Right lobe of liver (tissue), 6 donors: ENCODE data around the gene ST6GALNAC1. TPM values are rescaled to one million over a fixed set of nuclear protein-coding genes. Genes with fewer than 3 reads are reported as not detected.
A peak's percentile ranks its signal among the peaks of the same experiment; 100 is the strongest.

Source experiments
- ATAC-seq, 4 donors: fragments of 200-7000 bp; cut with Tn5 transposase; one replicate each; pipeline ENCODE4 v1.9.1; 2020; ENCODE audit warnings: mild to moderate bottlenecking in 4 of 4, moderate library complexity in 4 of 4
- DNase-seq, 3 donors: peaks; one replicate each; pipeline ENCODE4 v3.0.0-alpha.2; 2020
- H3K27ac ChIP-seq, 3 donors: fragments of 200-600 bp; one replicate each; pipeline ENCODE4 v1.8.0; 2022
- H3K27me3 ChIP-seq, 2 donors: fragments of 200-600 bp; one replicate each; pipeline ENCODE4 v1.8.0; 2022
- H3K36me3 ChIP-seq, 4 donors: fragments of 200-600 bp; sonication (generic) in 1 of 4; one replicate each; pipeline versions ENCODE4 v1.5.1 to v1.8.0; 2017 to 2022; ENCODE audit warnings: control low read depth in 1 of 4
- H3K4me1 ChIP-seq, 4 donors: fragments of 200-600 bp; sonication (generic) in 1 of 4; one replicate each; pipeline versions ENCODE4 v1.5.1 to v1.8.0; 2017 to 2022; ENCODE audit warnings: control low read depth in 1 of 4
- H3K4me3 ChIP-seq, 3 donors: fragments of 200-600 bp; one replicate each; pipeline ENCODE4 v1.8.0; 2022
- H3K9me3 ChIP-seq, 4 donors: fragments of 200-600 bp; sonication (generic) in 1 of 4; one replicate each; pipeline versions ENCODE4 v1.5.1 to v1.8.0; 2017 to 2022; ENCODE audit warnings: control low read depth in 1 of 4
- POLR2A ChIP-seq: fragments of 450-650 bp; IDR thresholded peaks from one replicate; pipeline ENCODE4 v1.6.1; 2017; ENCODE audit warnings: antibody characterized with exemption, mild to moderate bottlenecking
- WGBS: methylation state at CpG from one replicate; pipeline ENCODE4 v1.1.6; 2018; ENCODE audit warnings: low coverage, low lambda C conversion rate; ENCODE audit not compliant: insufficient coverage; ENCODE audit errors: missing lambda C conversion rate; 5-methylcytosine and 5-hydroxymethylcytosine counted together
- intact Hi-C, 2 donors: fragments of 100-400 bp; cut with DNase I; formaldehyde crosslinking; loops; one replicate each; pipeline versions ENCODE4 v1.11.2 to v1.14.1; 2022
- total RNA-seq, 6 experiments: library from RNA; depleted of rRNA in 2 of 6; stranded (reverse); fragments of >200 nt in 2 of 6; fragmentation: NEBNext Ultra II Directional in 3 of 6; extraction: Animal tissue kit (Norgen Biotek cat#: 25700) in 3 of 6; gene quantifications; one replicate each; pipeline versions ENCODE4 v1.1.0 to v1.2.4, GENCODE V29; 2016 to 2023
- TF ChIP-seq, protein P1 (sequence below), 4 donors: fragments of 200-600 bp in 3 of 4; fragments of 450-650 bp in 1 of 4; IDR thresholded peaks; one replicate each; pipeline versions ENCODE4 v1.5.1 to v1.8.0; 2016 to 2022; ENCODE audit warnings: antibody characterized with exemption in 4 of 4, mild to moderate bottlenecking in 2 of 4
- donor health status: DM: no; HTN: yes; CAD: no.
- donor health status: DM: no; HTN: no; CAD: no.
- donor health status: DM: no; HTN: no; CAD: no.
- donor health status: DM: no; HTN: yes; CAD: no.
- donor health status: DM: no; HTN: yes; CAD: no.

ST6GALNAC1 gene
- total RNA-seq, 6 experiments from 2014 or later = 0.42 to 1.4 (median 0.62) TPM; not detected in 3

DNA sequence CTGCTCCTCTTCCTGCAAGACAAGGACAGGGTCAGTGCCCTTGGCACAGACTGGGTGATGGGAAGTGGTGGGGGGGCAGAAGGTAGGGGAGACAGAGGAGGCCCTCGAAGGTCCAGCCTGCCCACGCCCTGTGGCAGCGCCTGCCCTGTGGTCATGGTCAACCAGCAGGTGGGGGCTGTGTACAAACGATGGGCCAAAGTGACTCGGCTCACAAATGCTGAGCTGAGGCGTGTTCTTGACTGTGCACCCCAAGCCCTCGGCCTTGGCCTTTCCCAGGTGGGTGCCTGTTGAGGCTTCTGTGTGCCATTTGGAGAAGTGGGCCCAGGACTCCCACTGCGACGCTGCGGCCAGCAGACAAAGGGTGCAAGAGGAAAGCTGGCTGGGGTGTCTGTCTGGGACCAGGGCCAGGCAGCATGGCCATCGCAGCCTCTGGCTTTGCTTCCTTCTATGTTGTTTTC lies 44.6 kb upstream of the ST6GALNAC1 start:
- TF ChIP-seq POLR2A = no peak
- TF ChIP-seq, protein P1, sequence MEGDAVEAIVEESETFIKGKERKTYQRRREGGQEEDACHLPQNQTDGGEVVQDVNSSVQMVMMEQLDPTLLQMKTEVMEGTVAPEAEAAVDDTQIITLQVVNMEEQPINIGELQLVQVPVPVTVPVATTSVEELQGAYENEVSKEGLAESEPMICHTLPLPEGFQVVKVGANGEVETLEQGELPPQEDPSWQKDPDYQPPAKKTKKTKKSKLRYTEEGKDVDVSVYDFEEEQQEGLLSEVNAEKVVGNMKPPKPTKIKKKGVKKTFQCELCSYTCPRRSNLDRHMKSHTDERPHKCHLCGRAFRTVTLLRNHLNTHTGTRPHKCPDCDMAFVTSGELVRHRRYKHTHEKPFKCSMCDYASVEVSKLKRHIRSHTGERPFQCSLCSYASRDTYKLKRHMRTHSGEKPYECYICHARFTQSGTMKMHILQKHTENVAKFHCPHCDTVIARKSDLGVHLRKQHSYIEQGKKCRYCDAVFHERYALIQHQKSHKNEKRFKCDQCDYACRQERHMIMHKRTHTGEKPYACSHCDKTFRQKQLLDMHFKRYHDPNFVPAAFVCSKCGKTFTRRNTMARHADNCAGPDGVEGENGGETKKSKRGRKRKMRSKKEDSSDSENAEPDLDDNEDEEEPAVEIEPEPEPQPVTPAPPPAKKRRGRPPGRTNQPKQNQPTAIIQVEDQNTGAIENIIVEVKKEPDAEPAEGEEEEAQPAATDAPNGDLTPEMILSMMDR (IDR thresholded peaks at IDR 0.05) = no peak

DNA sequence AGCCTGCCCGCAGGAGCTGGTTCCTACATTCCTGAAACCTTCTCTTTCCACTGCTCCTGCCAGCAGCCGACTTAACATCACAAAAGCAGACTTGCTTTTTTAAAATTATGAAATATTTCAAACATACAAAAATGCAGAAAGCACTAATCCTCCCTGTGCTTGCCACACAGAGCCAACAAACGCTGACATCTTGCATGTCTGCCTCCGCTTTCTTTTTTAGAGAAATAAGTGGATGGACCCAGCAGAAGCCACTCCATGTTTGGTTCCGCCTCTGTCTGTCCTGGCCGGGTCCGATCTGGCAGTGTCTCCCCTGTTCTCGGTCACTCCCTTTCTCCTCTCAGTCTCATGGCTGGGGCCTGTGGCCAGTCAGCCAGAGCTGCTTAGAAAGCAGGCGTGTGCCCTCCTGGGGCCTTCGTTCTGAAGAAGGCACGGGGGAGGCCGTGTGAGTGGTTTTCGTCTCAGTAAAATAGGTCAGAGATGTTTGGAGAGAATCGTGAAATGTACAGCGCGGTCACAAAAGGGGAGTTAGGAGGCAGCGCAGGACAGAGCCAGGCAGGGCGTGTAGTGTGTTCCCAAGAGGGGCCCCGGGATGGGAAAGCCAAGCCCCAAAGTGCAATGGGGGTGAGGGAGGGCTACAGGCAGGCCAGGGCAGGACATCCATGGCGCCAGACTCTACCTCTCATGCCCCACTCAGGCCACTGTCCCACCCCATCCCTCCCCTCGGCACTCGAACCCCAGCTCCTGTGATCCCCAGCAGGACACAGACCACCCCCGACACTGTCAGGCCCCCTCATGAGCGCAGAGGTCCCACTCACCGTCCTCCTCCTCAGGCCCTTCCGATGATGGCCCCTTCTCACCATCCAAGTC lies 44.0 kb upstream of the ST6GALNAC1 start:
- no peaks in the 10 kb centered on the region for H3K4me1 ChIP-seq
- WGBS = 82% methylated on average over 19 of the region's 26 CpGs
- TF ChIP-seq, protein P1 (IDR thresholded peaks at IDR 0.05) = no peak
- TF ChIP-seq POLR2A = no peak
- H3K9me3 ChIP-seq = no peaks in the 10 kb centered on the region
- no peaks in the 10 kb centered on the region for H3K36me3 ChIP-seq
- ATAC-seq = no peak
- intact Hi-C loops = no loop called here
- no peak overlapping the region for H3K4me3 ChIP-seq
- no peak for DNase-seq
- no peaks in the 10 kb centered on the region for H3K27me3 ChIP-seq
- peak overlapping the region in 2 of 3 donors; percentile 24 to 65 for H3K27ac ChIP-seq

More for the DNA sequence above, 44.6 kb upstream of the ST6GALNAC1 start:
- ATAC-seq = peak; percentile 2 to 36 (median 16)
- DNase-seq = no peak
- no peaks in the 10 kb centered on the region for H3K27me3 ChIP-seq
- 100% methylated on average over 1 of the region's 11 CpGs for WGBS
- H3K9me3 ChIP-seq = no peaks in the 10 kb centered on the region
- H3K4me3 ChIP-seq = no peak overlapping the region
- H3K36me3 ChIP-seq = no peaks in the 10 kb centered on the region
- no peaks in the 10 kb centered on the region for H3K4me1 ChIP-seq
- intact Hi-C loops = no loop called here
- peak overlapping the region; percentile 31 to 65 (median 43) for H3K27ac ChIP-seq

DNA sequence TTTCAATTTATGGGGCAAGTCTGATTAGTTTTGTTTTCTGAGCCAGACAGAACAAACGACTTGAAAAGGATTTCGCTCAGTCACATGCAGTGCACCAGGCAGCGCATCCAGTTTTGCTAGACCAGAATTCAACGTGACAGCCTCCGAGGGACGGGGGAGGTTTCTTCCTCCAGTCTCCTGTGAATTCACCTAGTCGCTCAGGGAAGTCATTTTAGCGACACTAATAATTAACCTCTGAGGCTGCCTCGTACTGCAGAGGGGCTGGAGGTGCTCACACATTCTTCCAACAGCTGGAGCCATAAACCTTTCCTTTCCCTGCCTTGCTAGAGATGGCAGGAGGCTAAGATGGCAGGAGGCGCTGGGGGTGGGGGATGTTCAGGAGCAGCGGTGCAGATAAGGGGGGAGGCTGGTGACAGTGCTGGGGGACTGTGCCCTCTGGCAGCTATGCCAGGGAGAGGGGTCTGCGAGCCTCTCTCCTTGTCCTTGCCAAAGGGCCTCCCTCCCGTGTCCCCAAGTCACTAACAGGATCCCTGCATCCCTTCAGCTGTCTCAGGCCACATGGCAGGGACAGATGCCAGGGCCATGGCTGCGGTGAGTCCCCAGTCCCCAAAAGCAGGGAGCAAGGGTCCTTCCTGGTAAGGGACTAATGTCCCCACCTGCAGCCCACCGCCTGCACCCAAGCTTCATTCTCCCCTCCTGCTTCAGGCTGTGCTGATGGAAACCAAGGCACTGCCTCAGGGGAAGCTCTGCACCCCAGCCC lies 43.2 kb upstream of the ST6GALNAC1 start:
- H3K4me3 ChIP-seq = no peak overlapping the region
- TF ChIP-seq POLR2A = no peak
- TF ChIP-seq, protein P1 (IDR thresholded peaks at IDR 0.05) = no peak
- no peak for ATAC-seq
- H3K36me3 ChIP-seq = no peaks in the 10 kb centered on the region
- no peak for DNase-seq
- H3K27ac ChIP-seq = peak overlapping the region in 1 of 3 donors; percentile 65
- H3K27me3 ChIP-seq = no peaks in the 10 kb centered on the region
- no peaks in the 10 kb centered on the region for H3K9me3 ChIP-seq
- 74% methylated on average over 8 of the region's 15 CpGs for WGBS
- H3K4me1 ChIP-seq = no peaks in the 10 kb centered on the region
- intact Hi-C loops = no loop called here

DNA sequence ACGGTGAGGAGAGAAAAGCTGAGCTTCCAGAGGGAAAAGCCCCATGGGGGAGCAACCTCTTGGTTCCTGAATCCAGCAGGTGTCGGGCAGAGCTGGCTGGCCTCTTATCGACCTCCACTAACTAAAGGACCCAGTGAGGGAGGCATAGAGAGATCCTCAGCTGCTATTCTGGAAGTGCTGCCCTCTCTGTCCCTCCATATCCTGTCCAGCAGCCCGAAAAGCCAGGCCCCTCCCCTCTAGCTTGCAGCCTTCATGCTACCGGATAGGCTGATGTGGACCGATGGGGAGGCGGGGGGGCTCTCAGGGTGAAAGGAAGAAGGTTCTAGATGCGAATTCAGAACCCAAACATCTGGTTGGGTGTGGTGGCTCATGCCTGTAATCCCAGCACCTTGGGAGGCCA lies 42.3 kb upstream of the ST6GALNAC1 start:
- ATAC-seq (peak; percentile 25 to 44 (median 38)), DNase-seq (no peak)
- no peak overlapping the region for H3K27ac ChIP-seq
- no peaks in the 10 kb centered on the region for H3K36me3 ChIP-seq
- H3K27me3 ChIP-seq = no peaks in the 10 kb centered on the region
- no peak overlapping the region for H3K4me3 ChIP-seq
- H3K4me1 ChIP-seq = no peaks in the 10 kb centered on the region
- WGBS = 59% methylated on average over 5 of the region's 8 CpGs
- intact Hi-C loops = no loop called here
- TF ChIP-seq, protein P1 (IDR thresholded peaks at IDR 0.05) = no peak
- TF ChIP-seq POLR2A = no peak
- H3K9me3 ChIP-seq = no peaks in the 10 kb centered on the region
